HG02884 (cell line): Measurements from ENCODE around the gene RCBTB1.

Source experiments
- ATAC-seq: cut with Tn5 transposase; IDR thresholded peaks from one replicate; pipeline ENCODE4 v1.9.1; 2021; ENCODE audit warnings: mild to moderate bottlenecking, moderate library complexity; ENCODE audit not compliant: unreplicated experiment

Gene RCBTB1

GRCh38 chr13:49561062-49561410 is 24.3 kb downstream of the RCBTB1 start:
- ATAC-seq: no peak

- ATAC-seq: no peak
Observed at GRCh38 chr13:49560270-49561061, 24.9 kb downstream of the RCBTB1 start.

- ATAC-seq: no peak
Observed at GRCh38 chr13:49559006-49559405, 26.4 kb downstream of the RCBTB1 start.

- ATAC-seq: no peak
Observed at GRCh38 chr13:49554387-49554786, 31.0 kb downstream of the RCBTB1 start.

- no peak for ATAC-seq
Observed at GRCh38 chr13:49553888-49554287, 31.5 kb downstream of the RCBTB1 start.

GRCh38 chr13:49550942-49551644 is 34.3 kb downstream of the RCBTB1 start:
- ATAC-seq: no peak

GRCh38 chr13:49549289-49549688 is 36.1 kb downstream of the RCBTB1 start:
- ATAC-seq: no peak

GRCh38 chr13:49546561-49546960 is 38.8 kb downstream of the RCBTB1 start:
- no peak for ATAC-seq

- ATAC-seq: no peak
Observed at GRCh38 chr13:49545661-49546060, 39.7 kb downstream of the RCBTB1 start.

- ATAC-seq: no peak
Observed at GRCh38 chr13:49543656-49544055, 41.7 kb downstream of the RCBTB1 start.

- ATAC-seq: no peak
Observed at GRCh38 chr13:49540552-49540951, 44.8 kb downstream of the RCBTB1 start.

GRCh38 chr13:49539746-49540145 is 45.6 kb downstream of the RCBTB1 start:
- no peak for ATAC-seq

- ATAC-seq: no peak
Observed at GRCh38 chr13:49539313-49539712, 46.0 kb downstream of the RCBTB1 start.

- ATAC-seq: no peak
Observed at GRCh38 chr13:49538404-49538803, 47.0 kb downstream of the RCBTB1 start.

- no peak for ATAC-seq
Observed at GRCh38 chr13:49536144-49536873, 49.0 kb downstream of the RCBTB1 start.

GRCh38 chr13:49533591-49534269 is 51.6 kb downstream of the RCBTB1 start:
- ATAC-seq: no peak

GRCh38 chr13:49533011-49533410 is 52.3 kb downstream of the RCBTB1 start:
- ATAC-seq: no peak

- no peak for ATAC-seq
Observed at GRCh38 chr13:49532593-49532992, 52.8 kb downstream of the RCBTB1 start.

- peak; percentile 54 for ATAC-seq
Observed at GRCh38 chr13:49530457-49530856, 54.9 kb downstream of the RCBTB1 start.

- ATAC-seq: no peak
Observed at GRCh38 chr13:49528161-49528560, 57.2 kb downstream of the RCBTB1 start.

- ATAC-seq: no peak
Observed at GRCh38 chr13:49527123-49527522, 58.2 kb downstream of the RCBTB1 start.
